D341Med (cell line): Measurements from ENCODE around the gene EPHA3.
A peak's percentile ranks its signal among the peaks of the same experiment; 100 is the strongest.

Experiments
- DNase-seq: peaks from one replicate; pipeline ENCODE4 v3.0.0; 2012; ENCODE audit warnings: low spot score

Gene EPHA3

GRCh38 chr3:89232155-89232554, 124.7 kb downstream of the EPHA3 start:
- no peak for DNase-seq

DNA sequence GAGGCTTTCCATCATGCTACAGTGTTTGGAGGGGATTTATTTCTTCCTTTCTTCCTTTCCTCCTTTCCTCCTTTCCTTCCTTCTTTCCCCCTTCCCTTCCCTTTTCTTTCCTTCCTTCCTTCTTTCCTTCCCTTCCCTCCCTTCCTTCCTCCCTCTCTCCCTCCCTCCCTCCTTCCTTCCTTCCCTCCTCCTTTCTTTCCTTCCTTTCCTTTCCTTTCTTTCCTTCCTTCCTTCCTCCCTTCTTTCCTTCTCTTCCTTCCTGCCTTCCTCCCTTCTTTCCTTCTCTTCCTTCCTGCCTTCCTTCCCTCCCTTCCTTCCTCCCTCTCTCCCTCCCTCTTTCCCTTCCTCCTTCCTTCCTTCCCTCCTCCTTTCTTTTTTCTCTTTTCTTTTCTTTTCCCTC, 127.2 kb downstream of the EPHA3 start:
- DNase-seq, result no peak

DNA sequence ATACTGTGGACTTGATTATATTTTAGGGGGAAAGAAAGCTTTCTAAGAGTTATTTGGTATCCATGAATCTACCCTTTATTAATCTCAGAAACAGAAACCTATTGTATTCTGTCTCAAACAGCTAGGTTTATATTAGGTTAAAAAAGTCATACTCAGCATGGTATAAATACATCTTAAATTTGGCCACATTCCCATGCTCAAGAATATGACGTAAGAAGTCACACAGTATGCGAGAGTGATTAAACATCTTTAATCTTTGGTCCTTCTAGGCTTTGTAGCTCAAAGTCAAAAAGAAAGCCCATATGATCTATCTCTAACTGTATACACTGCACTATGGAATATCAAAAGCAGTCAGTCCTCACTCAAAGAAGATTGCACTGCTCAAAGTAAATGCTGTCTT, 131.4 kb downstream of the EPHA3 start:
- no peak for DNase-seq

DNA sequence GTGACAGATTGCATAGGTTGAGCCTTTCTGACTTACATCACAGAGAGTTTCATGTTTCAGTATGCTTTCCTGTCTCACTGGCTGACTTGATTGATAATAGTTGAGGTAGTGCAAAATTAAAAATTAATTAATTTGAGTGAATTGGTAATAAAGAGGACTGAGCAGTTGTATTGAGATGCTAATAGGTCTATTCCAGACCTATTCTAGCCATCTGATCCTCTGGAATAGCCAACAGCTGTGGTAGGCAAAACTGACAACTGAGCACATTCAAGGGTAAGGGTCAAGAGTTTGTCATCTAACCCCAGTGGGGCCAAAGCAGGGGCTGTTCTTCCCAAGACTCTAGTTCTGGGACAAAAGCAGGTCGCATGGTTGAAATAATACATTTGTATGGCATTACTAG, 132.4 kb downstream of the EPHA3 start:
- DNase-seq, result no peak

DNA sequence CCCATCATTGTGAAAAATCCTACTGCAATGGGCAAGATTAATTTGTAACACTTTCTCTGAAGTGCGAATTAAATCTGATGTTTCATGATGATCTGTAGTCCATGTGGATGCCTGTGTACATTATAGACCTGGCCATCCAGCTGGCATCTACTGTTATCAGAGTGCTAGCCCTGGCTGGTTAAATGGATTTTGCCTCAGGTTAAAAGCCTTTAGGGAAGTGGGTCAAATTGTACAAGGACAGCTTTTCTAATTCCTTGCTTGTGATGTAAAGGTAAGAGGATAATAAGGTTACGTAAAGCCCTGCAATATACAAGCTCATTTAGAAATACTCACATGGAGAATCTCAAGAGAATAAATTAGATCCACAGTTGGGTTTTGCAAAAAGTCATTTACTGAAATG, 138.2 kb downstream of the EPHA3 start:
- no peak for DNase-seq

GRCh38 chr3:89246326-89246725, 138.9 kb downstream of the EPHA3 start:
- no peak for DNase-seq

GRCh38 chr3:89250742-89251141, 143.3 kb downstream of the EPHA3 start:
- peak; percentile 30 for DNase-seq

DNA sequence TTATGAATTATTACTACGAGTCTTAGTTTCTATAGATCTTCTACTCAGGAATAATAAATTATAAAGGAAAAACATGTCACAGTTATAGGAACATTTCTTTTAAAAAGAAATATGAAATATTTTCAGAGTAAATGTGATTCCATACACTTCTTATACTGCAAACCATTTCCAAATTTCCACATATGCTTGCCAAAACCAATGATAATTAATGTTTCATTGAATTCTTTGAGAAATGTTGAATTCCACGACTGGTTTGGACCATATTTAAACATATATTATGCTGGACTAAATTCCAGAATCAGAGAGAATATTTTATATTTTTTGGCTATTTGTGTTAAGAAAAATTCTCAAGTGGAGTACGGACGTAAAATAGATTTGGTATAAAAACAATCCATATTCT, 144.6 kb downstream of the EPHA3 start:
- no peak for DNase-seq

GRCh38 chr3:89252860-89253259, 145.4 kb downstream of the EPHA3 start:
- no peak for DNase-seq

GRCh38 chr3:89256395-89256794, 149.0 kb downstream of the EPHA3 start:
- no peak for DNase-seq

DNA sequence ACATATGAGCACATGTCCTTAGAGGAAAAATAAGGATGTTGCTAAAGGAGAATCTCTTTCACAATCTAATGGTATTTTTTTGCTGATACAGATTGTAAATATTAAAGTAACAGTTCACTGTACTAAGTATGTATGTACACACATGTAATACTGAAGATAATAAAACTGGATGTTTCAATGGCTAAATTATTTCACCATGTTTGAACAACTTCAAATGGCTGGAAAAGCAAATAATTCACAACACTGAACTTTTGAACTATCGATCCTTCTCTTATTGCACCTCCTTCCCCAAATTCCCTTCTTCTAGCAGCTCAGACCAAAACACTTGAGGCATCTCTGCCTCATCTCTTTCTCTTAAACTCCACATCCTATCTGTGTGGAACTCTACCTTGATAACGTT, 149.5 kb downstream of the EPHA3 start:
- no peak for DNase-seq

GRCh38 chr3:89260721-89261120, 153.3 kb downstream of the EPHA3 start:
- DNase-seq, result no peak

GRCh38 chr3:89261673-89262072, 154.3 kb downstream of the EPHA3 start:
- DNase-seq, result no peak

GRCh38 chr3:89262309-89262929, 155.0 kb downstream of the EPHA3 start:
- no peak for DNase-seq

DNA sequence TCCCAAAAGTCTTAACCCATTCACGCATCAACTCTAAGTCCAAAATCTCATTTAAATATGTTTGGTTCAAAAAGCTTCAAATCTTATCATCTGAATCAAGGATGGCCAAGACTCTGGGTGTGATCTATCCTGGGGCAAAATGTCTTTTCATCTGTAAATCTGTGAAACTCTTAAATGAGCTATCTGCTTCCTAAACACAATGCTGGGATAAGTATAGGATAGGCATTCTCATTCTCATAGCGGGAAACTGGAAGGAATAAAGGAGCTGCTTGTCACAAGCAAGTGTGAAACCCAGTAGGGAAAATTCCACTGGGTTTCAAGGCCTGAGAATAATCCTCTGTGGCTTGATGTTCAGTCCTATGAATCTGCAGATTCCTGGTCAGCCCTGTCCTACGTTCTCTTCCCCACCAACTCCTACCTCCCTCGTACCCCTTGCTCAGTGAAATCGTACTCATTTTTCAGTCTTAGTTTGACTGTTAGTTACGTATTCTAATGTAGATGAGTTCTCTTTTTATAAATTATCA, 156.7 kb downstream of the EPHA3 start:
- DNase-seq, result no peak

GRCh38 chr3:89266074-89266473, 158.7 kb downstream of the EPHA3 start:
- DNase-seq, result no peak

- no peak for DNase-seq
Measured at GRCh38 chr3:89268059-89268458, 160.6 kb downstream of the EPHA3 start.

- DNase-seq, result no peak
Measured at GRCh38 chr3:89270201-89270600, 162.8 kb downstream of the EPHA3 start.

- DNase-seq, result no peak
Measured at GRCh38 chr3:89275001-89275400, 167.6 kb downstream of the EPHA3 start.

DNA sequence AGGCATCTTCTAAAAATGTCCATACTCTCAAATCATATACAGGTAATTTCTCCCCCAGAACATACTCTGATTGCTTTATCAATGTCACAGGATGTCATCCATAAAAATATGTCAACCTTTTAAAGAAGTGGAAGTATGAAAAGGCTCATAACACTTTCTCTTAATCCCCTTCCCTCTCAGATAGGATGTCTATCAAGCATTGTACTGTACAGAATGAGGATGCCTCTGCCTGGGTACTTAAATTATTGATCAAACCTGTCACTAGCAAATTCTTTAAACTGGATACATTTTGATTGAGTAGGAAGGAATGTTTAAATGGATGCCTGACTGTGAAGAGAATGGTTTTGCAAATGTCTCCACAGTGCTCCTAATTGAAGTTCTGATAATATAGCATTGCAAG, 168.7 kb downstream of the EPHA3 start:
- no peak for DNase-seq

DNA sequence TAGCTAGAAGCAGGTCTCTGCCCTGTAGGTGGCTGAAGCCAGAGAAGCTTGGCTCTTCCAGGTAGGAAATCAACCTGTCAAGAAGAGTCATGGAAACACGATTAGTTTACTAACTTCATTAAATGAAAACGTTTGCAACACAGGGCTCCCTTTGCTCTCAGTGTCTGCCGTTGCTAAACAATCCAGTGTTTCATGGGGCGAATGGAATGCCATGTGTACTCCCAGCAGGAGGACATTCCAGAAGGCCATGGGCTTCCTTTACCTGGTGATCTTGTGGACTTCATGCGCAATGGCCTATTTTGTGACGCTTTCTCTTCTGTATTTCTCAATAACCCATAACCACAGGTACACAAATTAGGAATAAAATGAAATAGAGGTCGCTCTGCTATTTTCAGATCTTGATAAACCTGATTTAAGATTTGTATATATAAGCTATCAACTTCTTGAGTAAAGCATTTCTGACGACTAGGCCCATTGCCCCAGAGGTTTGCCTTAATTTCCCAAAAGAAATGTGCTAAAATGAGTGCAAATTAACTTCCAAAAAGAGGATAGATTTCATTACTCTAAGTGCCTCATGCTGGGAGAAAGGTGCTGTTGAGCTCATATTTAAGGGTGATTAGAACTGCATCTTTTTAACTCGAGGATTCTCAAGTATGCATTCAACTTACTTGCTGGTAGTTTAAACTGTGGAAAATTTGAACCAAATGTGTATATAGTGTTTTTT, 171.0 kb downstream of the EPHA3 start:
- no peak for DNase-seq

- DNase-seq, result no peak
Measured at GRCh38 chr3:89280301-89280700, 172.9 kb downstream of the EPHA3 start.

- DNase-seq, result no peak
Measured at GRCh38 chr3:89280822-89281365, 173.5 kb downstream of the EPHA3 start.
